ENCODE measurements around the gene NTSR1.

DNA sequence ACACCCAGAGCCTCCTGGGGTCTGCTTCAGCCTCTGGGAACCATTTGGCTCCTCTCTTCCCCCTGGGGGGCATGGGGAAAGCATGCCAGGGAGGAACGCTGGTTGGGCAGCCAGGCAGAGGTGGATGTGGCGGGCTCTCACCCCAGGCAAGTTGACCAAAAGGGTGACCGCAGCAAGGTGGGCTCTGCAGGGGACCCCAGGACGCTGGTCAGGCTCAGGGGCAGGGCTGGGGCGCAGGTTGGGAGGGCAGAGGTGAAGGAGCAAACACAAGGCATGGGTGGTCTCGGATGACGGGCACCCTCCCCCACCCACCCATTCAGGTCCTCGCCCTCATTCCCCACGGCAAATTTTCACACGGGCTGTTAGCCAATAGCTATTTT is 57.4 kb downstream of the NTSR1 start:
- TF ChIP-seq, protein P1, sequence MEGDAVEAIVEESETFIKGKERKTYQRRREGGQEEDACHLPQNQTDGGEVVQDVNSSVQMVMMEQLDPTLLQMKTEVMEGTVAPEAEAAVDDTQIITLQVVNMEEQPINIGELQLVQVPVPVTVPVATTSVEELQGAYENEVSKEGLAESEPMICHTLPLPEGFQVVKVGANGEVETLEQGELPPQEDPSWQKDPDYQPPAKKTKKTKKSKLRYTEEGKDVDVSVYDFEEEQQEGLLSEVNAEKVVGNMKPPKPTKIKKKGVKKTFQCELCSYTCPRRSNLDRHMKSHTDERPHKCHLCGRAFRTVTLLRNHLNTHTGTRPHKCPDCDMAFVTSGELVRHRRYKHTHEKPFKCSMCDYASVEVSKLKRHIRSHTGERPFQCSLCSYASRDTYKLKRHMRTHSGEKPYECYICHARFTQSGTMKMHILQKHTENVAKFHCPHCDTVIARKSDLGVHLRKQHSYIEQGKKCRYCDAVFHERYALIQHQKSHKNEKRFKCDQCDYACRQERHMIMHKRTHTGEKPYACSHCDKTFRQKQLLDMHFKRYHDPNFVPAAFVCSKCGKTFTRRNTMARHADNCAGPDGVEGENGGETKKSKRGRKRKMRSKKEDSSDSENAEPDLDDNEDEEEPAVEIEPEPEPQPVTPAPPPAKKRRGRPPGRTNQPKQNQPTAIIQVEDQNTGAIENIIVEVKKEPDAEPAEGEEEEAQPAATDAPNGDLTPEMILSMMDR (IDR thresholded peaks at IDR 0.05) = no peak
- no peak for TF ChIP-seq POLR2A (IDR thresholded peaks at IDR 0.05)

Measured in heart left ventricle (tissue), 13 donors.